Measurements from ENCODE around the gene CEP85.

The CEP85 gene

DNA sequence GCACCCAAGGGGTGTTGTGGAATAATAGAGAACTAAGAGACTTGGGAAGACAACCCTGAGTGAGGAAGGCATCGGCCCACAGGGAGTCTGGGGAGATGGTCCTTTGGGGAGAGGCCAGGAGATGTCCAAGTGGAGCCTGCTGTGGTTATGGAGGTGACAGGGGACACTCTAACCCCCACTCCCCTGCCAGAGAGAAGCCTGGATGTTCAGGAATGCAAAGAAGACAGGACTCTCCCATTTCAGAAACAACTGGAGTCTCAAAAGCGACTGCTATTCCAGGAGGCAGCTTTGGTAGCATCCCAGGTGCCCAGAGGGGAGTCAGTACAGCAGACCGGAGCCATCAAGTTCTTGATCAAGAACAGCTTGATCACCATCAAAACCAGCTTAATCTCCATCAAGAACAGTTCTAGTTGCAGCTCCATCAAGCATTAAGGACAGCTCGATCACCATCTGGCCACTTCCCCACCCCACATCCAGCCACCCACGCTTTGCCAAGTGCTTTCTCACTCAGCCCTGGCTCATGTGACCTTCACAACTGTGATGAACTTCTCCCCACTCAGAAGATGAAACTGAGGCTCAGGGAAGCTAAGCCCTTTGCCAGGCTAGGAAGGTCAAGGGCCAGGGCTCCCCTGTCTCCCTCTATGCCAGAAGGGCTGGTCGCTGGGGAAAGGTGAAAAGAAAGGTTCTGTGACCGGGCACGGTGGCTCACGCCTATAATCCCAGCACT is 84.5 kb downstream of the CEP85 start:
- no peak for DNase-seq

DNA sequence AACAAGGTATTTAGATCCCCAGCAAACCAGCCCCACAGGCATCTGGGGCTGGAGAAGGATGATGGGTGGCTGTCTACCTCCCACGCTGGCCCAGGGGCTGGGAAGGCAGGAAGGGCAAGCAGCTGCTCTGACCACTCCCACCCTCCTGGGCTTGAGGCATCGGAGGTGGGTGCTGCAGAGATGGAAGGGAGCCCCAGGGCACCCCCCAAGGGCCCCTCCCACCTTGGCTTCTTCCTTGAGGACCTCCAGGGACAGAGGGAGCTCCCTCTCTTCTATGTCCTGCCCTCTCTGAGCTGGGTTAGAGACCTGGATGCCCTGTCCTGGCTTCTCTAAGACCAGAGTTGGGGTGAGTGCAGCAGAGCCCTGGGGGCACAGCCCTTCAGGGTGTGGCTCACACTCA is 86.9 kb downstream of the CEP85 start:
- no peak for DNase-seq

DNA sequence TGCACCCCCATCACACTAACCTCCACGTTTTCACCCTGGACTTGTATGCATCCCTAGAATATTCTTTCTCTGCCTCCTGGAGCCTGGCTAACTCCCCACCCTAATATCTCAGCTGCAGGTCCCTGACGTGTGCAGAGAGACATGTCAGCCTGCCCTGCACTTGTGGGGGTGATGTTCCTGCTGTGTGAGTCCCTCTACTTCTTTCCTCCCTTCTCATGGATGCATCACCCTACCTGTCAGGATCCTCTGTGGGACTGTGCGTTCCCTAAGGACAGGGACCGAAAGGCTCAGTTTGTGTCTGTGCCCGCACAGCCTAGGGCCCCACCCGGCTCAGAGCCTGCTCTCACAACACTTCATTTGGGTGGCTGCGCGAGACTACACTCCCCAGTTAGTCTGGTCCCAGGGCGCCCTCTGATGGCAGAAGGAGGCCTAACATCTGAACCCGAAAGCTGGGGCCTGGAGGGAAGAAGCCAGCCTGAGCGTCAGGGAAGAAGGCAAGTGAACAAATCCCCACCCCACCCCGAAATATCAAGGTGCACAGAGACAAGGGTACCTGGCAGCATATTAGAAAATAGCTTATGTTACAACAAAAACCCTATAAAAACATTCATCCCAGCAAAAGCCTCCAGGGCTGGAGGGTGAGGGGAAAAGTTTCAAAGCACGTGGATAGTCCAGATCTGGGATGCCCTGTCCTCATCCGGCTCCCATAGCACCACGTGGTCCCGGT is 87.5 kb downstream of the CEP85 start:
- no peak for DNase-seq

DNA sequence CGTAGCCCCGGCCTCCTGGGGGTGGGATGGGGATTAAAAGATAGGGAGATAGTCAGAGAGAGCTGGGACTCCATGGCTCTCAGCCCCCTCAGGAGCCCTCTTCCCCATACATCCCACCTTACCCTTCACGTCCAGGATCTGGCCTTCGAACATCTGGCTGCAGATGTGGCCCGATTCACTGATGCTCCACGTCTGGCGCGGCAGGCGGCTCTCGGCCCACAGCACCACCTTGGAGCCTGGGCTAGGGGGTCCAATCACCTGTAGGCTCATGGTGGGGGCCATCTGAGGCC is 88.0 kb downstream of the CEP85 start:
- DNase-seq, result no peak

DNA sequence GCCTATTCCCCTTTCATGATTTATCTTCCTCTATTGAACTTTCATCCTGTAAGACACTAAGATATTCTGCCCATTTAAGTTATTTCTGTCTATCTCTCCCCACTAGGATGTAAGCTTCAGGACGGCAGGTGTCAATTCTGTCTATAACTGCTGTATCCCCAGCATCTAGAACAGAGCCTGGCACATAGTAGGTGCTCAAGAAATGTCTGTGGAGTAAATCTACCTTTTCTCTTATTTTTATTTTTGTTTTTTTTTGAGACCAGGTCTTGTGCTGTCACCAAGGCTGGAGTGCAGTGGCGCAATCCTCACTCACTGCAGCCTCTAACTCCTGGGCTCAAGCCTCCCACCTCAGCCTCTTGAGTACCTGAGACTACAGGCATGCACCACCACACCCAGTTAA is 89.4 kb downstream of the CEP85 start:
- DNase-seq, result no peak

DNA sequence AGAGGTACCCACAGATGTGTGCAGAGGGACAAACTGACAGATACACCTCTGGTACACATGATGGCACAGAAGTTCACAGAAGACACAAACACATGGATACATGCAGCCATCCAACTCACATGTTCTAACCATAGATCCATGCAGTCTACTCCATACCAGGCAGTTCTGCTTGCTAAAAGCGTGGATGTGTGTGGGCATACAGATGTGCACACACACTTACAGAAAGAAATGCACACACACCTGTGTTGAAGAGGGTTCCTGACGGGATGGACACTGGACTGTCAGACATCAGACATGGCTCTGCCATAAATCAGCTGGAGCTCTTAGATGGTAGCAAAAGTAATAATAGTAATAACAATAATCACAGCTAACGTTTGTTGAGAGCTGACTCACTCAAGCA is 90.5 kb downstream of the CEP85 start:
- no peak for DNase-seq

DNA sequence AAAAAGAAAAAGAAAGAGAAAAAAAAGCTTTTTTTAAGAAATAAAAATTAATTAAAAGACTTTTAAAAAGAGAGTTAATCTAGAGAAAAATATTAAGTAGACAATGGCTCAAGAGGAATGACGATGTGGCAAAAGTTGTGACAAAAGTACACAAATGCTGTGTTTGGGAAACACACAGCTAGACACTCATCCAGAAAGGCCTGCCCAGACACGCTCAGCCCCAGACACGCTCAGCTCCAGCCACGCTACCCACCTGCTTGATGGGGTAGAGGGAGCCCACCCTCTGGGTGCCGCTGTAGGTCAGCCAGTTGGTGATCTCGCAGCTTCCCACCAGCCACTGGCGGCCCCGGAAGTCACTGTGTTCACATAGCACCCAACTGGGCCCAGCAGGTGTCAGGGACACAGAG is 94.0 kb downstream of the CEP85 start:
- DNase-seq, result no peak
